Neural progenitor cell (in vitro differentiated cells): Measurements from ENCODE around the gene CALHM2. TPM values are rescaled to one million over a fixed set of nuclear protein-coding genes. Genes with fewer than 3 reads are reported as not detected.

Source experiments
- DNase-seq: peaks from one replicate; pipeline ENCODE4 v3.0.0-alpha.2; 2016; ENCODE audit warnings: low spot score
- H2AFZ ChIP-seq: fragments of 200-600 bp; sonication (generic); replicated peaks from 2 replicates; pipeline ENCODE4 v1.6.1; 2016; ENCODE audit warnings: antibody characterized with exemption
- H3F3A ChIP-seq: fragments of 200-600 bp; sonication (generic); 2 replicates; pipeline ENCODE4 v1.6.1; 2016; ENCODE audit warnings: antibody characterized with exemption, low read depth
- H3K27ac ChIP-seq: fragments of 200-600 bp; sonication (generic); 2 replicates; pipeline ENCODE4 v1.5.1; 2016; ENCODE audit warnings: mild to moderate bottlenecking
- H3K27me3 ChIP-seq: fragments of 200-600 bp; sonication (generic); 2 replicates; pipeline ENCODE4 v1.6.1; 2016; ENCODE audit warnings: mild to moderate bottlenecking, moderate library complexity
- H3K36me3 ChIP-seq: fragments of 200-600 bp; sonication (generic); 2 replicates; pipeline ENCODE4 v1.5.1; 2016
- H3K4me1 ChIP-seq: fragments of 200-600 bp; sonication (generic); 2 replicates; pipeline ENCODE4 v1.6.1; 2016; ENCODE audit warnings: mixed run types
- H3K4me2 ChIP-seq: fragments of 200-600 bp; sonication (generic); 2 replicates; pipeline ENCODE4 v1.6.1; 2016
- H3K4me3 ChIP-seq: fragments of 200-600 bp; sonication (generic); 2 replicates; pipeline ENCODE4 v1.5.1; 2016
- H3K79me2 ChIP-seq: fragments of 200-600 bp; sonication (generic); 2 replicates; pipeline ENCODE4 v1.6.1; 2016; ENCODE audit warnings: low read depth
- H3K9ac ChIP-seq: fragments of 200-600 bp; sonication (generic); 2 replicates; pipeline ENCODE4 v1.6.1; 2016
- H3K9me3 ChIP-seq: fragments of 200-600 bp; sonication (generic); 2 replicates; pipeline ENCODE4 v1.5.1; 2016; ENCODE audit warnings: low read depth
- H4K20me1 ChIP-seq: fragments of 200-600 bp; sonication (generic); 2 replicates; pipeline ENCODE4 v1.6.1; 2016; ENCODE audit warnings: low read depth
- H3K27ac Mint-ChIP-seq: 3 replicates; pipeline ENCODE4 v1.8.0; 2021; ENCODE audit warnings: mixed read lengths
- H3K27me3 Mint-ChIP-seq: 2 replicates; pipeline ENCODE4 v1.8.0; 2022; ENCODE audit warnings: low read depth, mild to moderate bottlenecking, inconsistent platforms, moderate library complexity, mixed read lengths; ENCODE audit not compliant: insufficient read depth
- H3K36me3 Mint-ChIP-seq: 3 replicates; pipeline ENCODE4 v1.8.0; 2021; ENCODE audit warnings: mixed read lengths
- H3K4me1 Mint-ChIP-seq: 3 replicates; pipeline ENCODE4 v1.8.0; 2021; ENCODE audit warnings: mixed read lengths
- H3K4me3 Mint-ChIP-seq: 3 replicates; pipeline ENCODE4 v1.8.0; 2021; ENCODE audit warnings: mild to moderate bottlenecking, moderate library complexity, mixed read lengths
- H3K9me3 Mint-ChIP-seq: 3 replicates; pipeline ENCODE4 v1.8.0; 2020; ENCODE audit warnings: mixed read lengths
- EZH2 ChIP-seq: fragments of 200-600 bp; sonication (generic); IDR thresholded peaks from 2 replicates; pipeline ENCODE4 v1.6.1; 2017; ENCODE audit warnings: antibody characterized with exemption, mild to moderate bottlenecking, moderate library complexity
- EZH2phosphoT487 ChIP-seq: fragments of 200-600 bp; sonication (generic); IDR thresholded peaks from 2 replicates; pipeline ENCODE4 v1.6.1; 2017; ENCODE audit warnings: antibody characterized with exemption
- total RNA-seq: library from RNA; depleted of rRNA; stranded (reverse); fragments of >200 nt; gene quantifications from 2 replicates; pipeline ENCODE4 v1.2.3, GENCODE V29; 2015; ENCODE audit warnings: low replicate concordance
- TF ChIP-seq, protein P1 (sequence below): fragments of 200-600 bp; sonication (generic); IDR thresholded peaks from 2 replicates; pipeline ENCODE4 v1.5.1; 2017; ENCODE audit warnings: antibody characterized with exemption, mild to moderate bottlenecking

CALHM2 gene
- total RNA-seq, 1 donor from 2014 or later: not detected

DNA sequence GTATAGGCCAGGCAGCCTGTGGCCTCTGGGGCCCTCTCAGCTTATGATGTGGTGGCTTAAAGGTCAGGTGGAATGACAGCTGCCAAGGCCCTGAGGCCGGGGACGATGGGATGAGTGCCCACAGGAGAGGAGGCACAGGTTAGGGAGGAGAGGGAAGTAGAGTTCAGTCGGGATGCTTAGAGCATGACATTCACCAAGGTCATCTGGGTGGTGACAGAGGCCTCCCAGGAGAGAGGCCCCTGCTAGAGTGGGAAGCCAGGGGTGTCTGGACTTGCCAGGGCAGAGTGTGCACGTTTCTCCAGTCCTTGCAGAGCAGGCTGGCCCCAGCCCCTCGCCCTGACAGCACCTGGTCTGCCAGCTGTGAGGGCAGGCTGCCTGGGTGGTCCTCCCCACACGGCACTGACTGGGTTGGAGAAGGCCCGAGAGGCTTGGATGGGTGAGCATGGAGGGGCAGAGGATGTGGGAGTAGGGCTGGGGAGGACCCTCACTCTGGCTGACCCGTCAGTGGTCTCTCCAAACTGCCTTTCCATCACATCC lies 5.1 kb upstream of the CALHM2 start:
- H4K20me1 ChIP-seq: no peaks in the 10 kb centered on the region
- no peak overlapping the region for H3K27ac Mint-ChIP-seq
- H3K4me1 Mint-ChIP-seq: peaks cover 13% of the 10 kb centered on the region
- no peak overlapping the region for H3K4me2 ChIP-seq
- no peak for DNase-seq
- no peaks in the 10 kb centered on the region for H3K36me3 Mint-ChIP-seq
- TF ChIP-seq EZH2phosphoT487 (no peak), EZH2 (no peak)
- TF ChIP-seq, protein P1, sequence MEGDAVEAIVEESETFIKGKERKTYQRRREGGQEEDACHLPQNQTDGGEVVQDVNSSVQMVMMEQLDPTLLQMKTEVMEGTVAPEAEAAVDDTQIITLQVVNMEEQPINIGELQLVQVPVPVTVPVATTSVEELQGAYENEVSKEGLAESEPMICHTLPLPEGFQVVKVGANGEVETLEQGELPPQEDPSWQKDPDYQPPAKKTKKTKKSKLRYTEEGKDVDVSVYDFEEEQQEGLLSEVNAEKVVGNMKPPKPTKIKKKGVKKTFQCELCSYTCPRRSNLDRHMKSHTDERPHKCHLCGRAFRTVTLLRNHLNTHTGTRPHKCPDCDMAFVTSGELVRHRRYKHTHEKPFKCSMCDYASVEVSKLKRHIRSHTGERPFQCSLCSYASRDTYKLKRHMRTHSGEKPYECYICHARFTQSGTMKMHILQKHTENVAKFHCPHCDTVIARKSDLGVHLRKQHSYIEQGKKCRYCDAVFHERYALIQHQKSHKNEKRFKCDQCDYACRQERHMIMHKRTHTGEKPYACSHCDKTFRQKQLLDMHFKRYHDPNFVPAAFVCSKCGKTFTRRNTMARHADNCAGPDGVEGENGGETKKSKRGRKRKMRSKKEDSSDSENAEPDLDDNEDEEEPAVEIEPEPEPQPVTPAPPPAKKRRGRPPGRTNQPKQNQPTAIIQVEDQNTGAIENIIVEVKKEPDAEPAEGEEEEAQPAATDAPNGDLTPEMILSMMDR: no peak
- H2AFZ ChIP-seq: no peak overlapping the region
- no peaks in the 10 kb centered on the region for H3K27me3 ChIP-seq
- H3K9me3 ChIP-seq: no peaks in the 10 kb centered on the region
- peaks cover 4% of the 10 kb centered on the region for H3K4me1 ChIP-seq
- no peaks in the 10 kb centered on the region for H3K79me2 ChIP-seq
- H3K27me3 Mint-ChIP-seq: no peaks in the 10 kb centered on the region
- no peaks in the 10 kb centered on the region for H3F3A ChIP-seq
- H3K9me3 Mint-ChIP-seq: no peaks in the 10 kb centered on the region
- H3K36me3 ChIP-seq: no peaks in the 10 kb centered on the region
- no peak overlapping the region for H3K4me3 ChIP-seq
- no peak overlapping the region for H3K9ac ChIP-seq
- H3K4me3 Mint-ChIP-seq: no peak overlapping the region
- no peak overlapping the region for H3K27ac ChIP-seq

DNA sequence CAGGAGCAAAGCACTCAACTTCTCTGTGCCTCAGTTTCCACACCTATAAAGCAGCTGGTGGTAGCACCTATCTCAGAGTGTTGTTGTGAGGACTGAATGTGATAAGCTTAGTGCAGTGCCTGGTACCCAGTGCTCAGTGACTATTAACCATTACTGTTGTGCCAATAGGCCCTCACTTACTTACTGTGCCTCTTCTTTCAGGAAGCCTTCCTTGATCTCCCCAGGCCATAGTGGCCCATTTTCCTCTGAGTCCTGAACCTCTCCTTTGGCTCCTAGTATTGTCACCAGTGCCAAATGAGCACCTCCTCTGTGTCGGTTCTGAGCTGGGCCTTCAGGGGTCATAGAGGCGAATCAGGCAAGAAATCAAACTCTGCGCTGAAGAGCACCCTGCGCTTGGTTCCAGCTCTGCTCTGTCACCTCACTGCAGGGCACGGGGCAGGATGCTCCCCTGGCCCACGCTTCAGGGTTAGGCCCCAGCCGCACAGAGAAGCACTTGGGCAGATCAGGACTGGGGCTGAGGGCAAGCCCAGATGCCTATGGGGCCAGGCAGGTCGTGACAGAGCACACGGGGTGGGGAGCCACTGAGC lies 4.0 kb upstream of the CALHM2 start:
- no peaks in the 10 kb centered on the region for H3K36me3 ChIP-seq
- no peaks in the 10 kb centered on the region for H3F3A ChIP-seq
- H3K27me3 Mint-ChIP-seq: peaks cover 2% of the 10 kb centered on the region
- DNase-seq: no peak
- no peak overlapping the region for H3K4me3 ChIP-seq
- no peak overlapping the region for H3K4me2 ChIP-seq
- peaks cover 13% of the 10 kb centered on the region for H3K4me1 Mint-ChIP-seq
- no peaks in the 10 kb centered on the region for H4K20me1 ChIP-seq
- H3K27me3 ChIP-seq: no peaks in the 10 kb centered on the region
- H3K9me3 Mint-ChIP-seq: no peaks in the 10 kb centered on the region
- TF ChIP-seq EZH2phosphoT487 (no peak), EZH2 (no peak)
- TF ChIP-seq, protein P1: no peak
- H3K27ac ChIP-seq: no peak overlapping the region
- no peak overlapping the region for H3K4me3 Mint-ChIP-seq
- no peak overlapping the region for H2AFZ ChIP-seq
- H3K9ac ChIP-seq: no peak overlapping the region
- peaks cover 7% of the 10 kb centered on the region for H3K4me1 ChIP-seq
- H3K36me3 Mint-ChIP-seq: no peaks in the 10 kb centered on the region
- no peaks in the 10 kb centered on the region for H3K79me2 ChIP-seq
- H3K9me3 ChIP-seq: no peaks in the 10 kb centered on the region
- H3K27ac Mint-ChIP-seq: no peak overlapping the region

DNA sequence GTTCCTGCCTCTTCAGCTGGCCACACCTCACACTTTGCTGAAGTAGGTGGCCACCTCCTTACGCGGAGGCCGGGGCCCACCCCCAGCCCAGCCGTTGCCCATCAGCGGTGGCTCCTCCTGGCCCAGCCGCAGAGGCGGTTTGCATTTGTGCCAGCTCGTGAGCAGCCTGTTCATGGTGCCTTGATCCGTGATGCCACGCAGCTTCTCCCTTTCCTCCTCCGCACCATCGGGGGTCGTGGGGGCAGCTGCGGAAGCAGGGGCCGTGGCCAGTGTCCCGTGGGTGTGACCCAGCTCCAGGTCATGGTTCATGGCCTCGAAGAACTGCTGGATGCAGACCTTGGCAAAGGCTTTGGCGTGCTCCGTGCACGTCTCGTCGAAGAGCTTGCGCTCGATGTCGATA lies 3.1 kb upstream of the CALHM2 start:
- TF ChIP-seq, protein P1: no peak
- TF ChIP-seq EZH2 (no peak), EZH2phosphoT487 (no peak)
- no peaks in the 10 kb centered on the region for H3K79me2 ChIP-seq
- H2AFZ ChIP-seq: no peak overlapping the region
- no peaks in the 10 kb centered on the region for H3K36me3 Mint-ChIP-seq
- no peaks in the 10 kb centered on the region for H3K36me3 ChIP-seq
- peaks cover 12% of the 10 kb centered on the region for H3K4me1 Mint-ChIP-seq
- peaks cover 7% of the 10 kb centered on the region for H3K4me1 ChIP-seq
- H3K9me3 ChIP-seq: no peaks in the 10 kb centered on the region
- H3K9ac ChIP-seq: no peak overlapping the region
- H3F3A ChIP-seq: no peaks in the 10 kb centered on the region
- no peak overlapping the region for H3K4me3 Mint-ChIP-seq
- no peak overlapping the region for H3K4me2 ChIP-seq
- no peaks in the 10 kb centered on the region for H3K27me3 ChIP-seq
- H3K27me3 Mint-ChIP-seq: peaks cover 7% of the 10 kb centered on the region
- no peak overlapping the region for H3K27ac Mint-ChIP-seq
- H3K4me3 ChIP-seq: no peak overlapping the region
- no peak overlapping the region for H3K27ac ChIP-seq
- no peaks in the 10 kb centered on the region for H3K9me3 Mint-ChIP-seq
- H4K20me1 ChIP-seq: no peaks in the 10 kb centered on the region
- DNase-seq: no peak
